GM12872 (cell line): Measurements from ENCODE around the gene PDZD2.

Experiments
- TF ChIP-seq, protein P1 (sequence below): IDR thresholded peaks from 3 replicates; pipeline ENCODE4 v1.5.1; 2011; ENCODE audit warnings: low read depth, mild to moderate bottlenecking, low read length, moderate library complexity; ENCODE audit not compliant: insufficient read depth

The PDZD2 gene

GRCh38 chr5:31753700-31754357 is 114.9 kb downstream of the PDZD2 start:
- TF ChIP-seq, protein P1, sequence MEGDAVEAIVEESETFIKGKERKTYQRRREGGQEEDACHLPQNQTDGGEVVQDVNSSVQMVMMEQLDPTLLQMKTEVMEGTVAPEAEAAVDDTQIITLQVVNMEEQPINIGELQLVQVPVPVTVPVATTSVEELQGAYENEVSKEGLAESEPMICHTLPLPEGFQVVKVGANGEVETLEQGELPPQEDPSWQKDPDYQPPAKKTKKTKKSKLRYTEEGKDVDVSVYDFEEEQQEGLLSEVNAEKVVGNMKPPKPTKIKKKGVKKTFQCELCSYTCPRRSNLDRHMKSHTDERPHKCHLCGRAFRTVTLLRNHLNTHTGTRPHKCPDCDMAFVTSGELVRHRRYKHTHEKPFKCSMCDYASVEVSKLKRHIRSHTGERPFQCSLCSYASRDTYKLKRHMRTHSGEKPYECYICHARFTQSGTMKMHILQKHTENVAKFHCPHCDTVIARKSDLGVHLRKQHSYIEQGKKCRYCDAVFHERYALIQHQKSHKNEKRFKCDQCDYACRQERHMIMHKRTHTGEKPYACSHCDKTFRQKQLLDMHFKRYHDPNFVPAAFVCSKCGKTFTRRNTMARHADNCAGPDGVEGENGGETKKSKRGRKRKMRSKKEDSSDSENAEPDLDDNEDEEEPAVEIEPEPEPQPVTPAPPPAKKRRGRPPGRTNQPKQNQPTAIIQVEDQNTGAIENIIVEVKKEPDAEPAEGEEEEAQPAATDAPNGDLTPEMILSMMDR: no peak

GRCh38 chr5:31754358-31754704 is 115.4 kb downstream of the PDZD2 start:
- TF ChIP-seq, protein P1: no peak

DNA sequence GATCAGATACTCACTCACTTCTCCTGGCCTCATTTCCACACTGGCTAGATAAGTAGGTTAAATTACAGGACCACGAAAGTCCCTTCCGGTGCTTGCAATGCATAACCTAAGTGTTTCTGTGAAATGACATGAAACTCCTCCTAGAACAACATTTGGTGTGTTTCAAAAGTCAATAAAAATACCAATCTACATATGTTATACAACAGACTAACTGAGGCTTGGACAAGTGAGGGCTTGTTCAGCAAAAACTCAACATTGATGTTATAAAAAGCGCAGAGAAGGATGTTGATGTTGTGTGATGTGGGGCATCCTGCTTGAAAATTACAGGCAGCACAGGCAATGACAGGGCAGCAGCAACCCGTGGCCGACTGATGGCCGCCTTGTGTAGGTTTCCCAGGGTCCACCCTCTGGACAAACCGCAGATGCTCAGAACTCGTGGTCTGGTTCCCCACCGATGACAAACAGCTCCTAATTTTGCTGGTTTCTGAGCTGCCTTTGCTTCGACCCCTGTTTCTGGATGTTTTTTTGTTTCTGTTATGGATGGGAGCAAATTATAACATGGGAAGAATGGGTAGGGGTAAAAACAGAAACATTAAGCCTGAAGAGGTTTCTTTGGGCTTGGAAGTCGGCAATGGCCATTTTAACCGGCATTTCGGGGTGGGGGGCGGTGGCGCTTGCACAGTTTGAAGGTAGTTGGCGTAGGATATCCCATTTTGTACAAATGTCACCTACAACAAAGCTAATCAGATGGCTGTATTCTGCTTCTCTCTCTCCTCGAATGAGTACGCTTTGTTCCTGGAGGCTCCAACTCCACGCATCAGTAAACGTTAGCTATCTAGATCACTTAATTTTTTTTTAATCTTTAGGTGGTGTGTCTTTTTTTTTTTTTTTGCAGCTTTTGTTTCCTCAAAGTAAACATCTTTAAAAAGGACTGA is 116.1 kb downstream of the PDZD2 start:
- TF ChIP-seq, protein P1: no peak

DNA sequence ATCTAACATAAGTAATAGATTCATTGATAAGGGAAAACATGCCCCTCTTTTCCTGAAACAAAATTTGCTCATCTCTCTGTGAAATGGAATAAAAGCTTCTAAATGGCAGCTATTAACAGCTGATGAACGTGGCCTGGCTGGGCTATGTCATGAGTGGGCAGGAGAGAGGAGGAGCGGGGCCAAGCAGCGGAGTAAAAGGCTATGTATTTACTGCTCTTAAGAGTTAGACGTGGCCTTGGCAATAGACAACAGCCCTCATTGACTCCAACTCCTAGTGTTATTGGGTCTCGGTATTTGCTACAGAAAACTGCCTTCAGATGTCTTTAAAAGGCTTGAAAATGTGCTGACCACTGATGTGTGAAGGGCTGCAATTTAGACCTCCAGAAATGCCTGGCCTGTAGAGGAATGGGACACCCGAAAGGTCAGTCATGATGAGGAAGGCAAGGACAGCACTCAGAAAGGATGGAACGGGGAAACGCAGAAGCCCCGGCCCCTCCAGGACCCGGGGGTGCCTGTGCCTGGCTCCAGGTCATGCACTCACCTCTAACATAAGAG is 116.8 kb downstream of the PDZD2 start:
- TF ChIP-seq, protein P1: no peak

GRCh38 chr5:31757806-31758205 is 118.9 kb downstream of the PDZD2 start:
- TF ChIP-seq, protein P1: no peak

DNA sequence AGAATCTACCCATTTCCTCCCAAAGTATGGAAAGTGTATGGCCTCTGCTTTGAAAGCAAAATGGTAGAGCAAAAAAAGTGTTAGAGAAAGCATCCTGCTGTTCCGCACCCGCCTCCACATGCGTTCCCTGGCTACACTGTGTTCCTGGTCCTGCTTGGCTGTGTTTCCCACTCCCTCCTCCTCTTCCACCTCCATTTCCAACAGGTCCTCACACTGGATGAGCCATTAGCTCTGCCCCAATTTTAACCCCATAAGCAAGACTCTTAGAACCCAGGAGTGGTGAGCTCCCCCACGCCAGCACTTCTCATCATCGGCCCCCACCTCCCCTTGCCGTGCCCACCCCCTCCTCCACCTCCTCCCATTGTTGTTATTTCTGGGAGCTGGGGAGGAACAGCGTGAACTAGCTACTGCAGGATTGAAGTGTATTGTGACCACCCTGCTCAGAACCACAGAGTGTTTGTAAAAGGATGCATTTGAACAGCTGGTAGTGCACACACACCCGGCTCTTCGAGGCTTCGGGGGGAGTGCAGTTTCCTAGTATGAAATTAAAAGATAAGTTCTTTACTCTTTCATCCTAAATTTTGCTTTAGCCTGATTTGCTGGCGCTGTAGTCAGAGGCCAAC is 120.0 kb downstream of the PDZD2 start:
- TF ChIP-seq, protein P1: no peak

DNA sequence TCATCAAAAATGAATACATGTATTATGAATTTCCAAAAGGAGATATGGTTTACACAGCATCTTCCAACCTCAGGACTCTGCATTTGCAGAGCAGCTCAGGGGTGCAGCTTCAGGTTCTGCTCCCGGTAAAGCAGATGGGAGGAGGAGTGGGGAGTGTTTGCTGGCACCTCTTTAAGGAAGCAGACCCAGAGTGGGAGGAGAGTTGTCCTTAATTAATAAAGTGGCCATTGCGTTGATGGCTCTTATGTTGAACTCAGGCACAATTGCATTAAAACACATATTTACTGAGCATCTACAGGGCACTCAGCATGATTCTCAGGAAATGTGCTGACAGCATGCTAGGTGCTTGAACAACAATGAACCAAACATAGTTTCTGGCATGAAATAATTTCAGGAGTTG is 121.0 kb downstream of the PDZD2 start:
- TF ChIP-seq, protein P1: no peak
